ENCODE results near the gene BTBD16.

- TF ChIP-seq, protein P1, sequence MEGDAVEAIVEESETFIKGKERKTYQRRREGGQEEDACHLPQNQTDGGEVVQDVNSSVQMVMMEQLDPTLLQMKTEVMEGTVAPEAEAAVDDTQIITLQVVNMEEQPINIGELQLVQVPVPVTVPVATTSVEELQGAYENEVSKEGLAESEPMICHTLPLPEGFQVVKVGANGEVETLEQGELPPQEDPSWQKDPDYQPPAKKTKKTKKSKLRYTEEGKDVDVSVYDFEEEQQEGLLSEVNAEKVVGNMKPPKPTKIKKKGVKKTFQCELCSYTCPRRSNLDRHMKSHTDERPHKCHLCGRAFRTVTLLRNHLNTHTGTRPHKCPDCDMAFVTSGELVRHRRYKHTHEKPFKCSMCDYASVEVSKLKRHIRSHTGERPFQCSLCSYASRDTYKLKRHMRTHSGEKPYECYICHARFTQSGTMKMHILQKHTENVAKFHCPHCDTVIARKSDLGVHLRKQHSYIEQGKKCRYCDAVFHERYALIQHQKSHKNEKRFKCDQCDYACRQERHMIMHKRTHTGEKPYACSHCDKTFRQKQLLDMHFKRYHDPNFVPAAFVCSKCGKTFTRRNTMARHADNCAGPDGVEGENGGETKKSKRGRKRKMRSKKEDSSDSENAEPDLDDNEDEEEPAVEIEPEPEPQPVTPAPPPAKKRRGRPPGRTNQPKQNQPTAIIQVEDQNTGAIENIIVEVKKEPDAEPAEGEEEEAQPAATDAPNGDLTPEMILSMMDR (IDR thresholded peaks at IDR 0.05): no peak
- TF ChIP-seq POLR2A (IDR thresholded peaks at IDR 0.05): no peak
These were observed 6.7 kb upstream of the BTBD16 start for GRCh38 chr10:122264436-122264835.

All from body of pancreas (tissue), 4 donors.